ENCODE data around the gene TMEM63B. TPM values are rescaled to one million over a fixed set of nuclear protein-coding genes. Genes with fewer than 3 reads are reported as not detected.

TMEM63B gene
- total and polyA plus RNA-seq, 8 donors = 5.5 to 90.6 (median 21.5) TPM

- no peaks in the 10 kb centered on the region for H3K9me3 ChIP-seq
- peak within 1 kb of the TSS in 1 of 5 donors; percentile 88 for H3K27ac ChIP-seq
- H3K36me3 ChIP-seq = peaks cover 0 to 3% (median under 1%) of the 10 kb centered on the region in 4 donors
- 76 to 98% (median 94%) methylated on average over 3 to 5 of the region's 5 CpGs for WGBS, 5 donors
- no peak for DNase-seq
- no peak for TF ChIP-seq EP300 (IDR thresholded peaks at IDR 0.05)
- no peak for TF ChIP-seq POLR2A (IDR thresholded peaks at IDR 0.05)
- TF ChIP-seq POLR2AphosphoS5 (IDR thresholded peaks at IDR 0.05) = no peak
- intact Hi-C loops (cut with DNase I; ENCODE audit: low total_unique reads) = no loop called here
- H3K4me3 ChIP-seq = no peak within 1 kb of the TSS
- H3K27me3 ChIP-seq = peaks cover 0 to 5% (median 0%) of the 10 kb centered on the region in 3 donors
- peaks cover 10 to 44% (median 27%) of the 10 kb centered on the region in 4 donors for H3K4me1 ChIP-seq
Measured at GRCh38 chr6:44158770-44159228, 31.4 kb downstream of the TMEM63B start, which contains the start of gene CAPN11. Gene CAPN11, plus strand, starts transcription at chr6:44158820. Its CDS starts 29 bp downstream, at chr6:44158849.

- DNase-seq = no peak
- no peaks in the 10 kb centered on the region for H3K36me3 ChIP-seq
- 69 to 80% (median 76%) methylated on average over 7 to 8 of the region's 8 CpGs for WGBS, 5 donors
- H3K27ac ChIP-seq = no peak overlapping the region
- no peaks in the 10 kb centered on the region for H3K9me3 ChIP-seq
- H3K4me1 ChIP-seq = peaks cover 2 to 14% (median 7%) of the 10 kb centered on the region in 4 donors
- intact Hi-C loops (cut with DNase I; ENCODE audit: low total_unique reads) = no loop called here
- no peak overlapping the region for H3K4me3 ChIP-seq
- no peak for TF ChIP-seq POLR2AphosphoS5 (IDR thresholded peaks at IDR 0.05)
- TF ChIP-seq CTCF (IDR thresholded peaks at IDR 0.05) = no peak
- no peak for TF ChIP-seq EP300 (IDR thresholded peaks at IDR 0.05)
- no peak for TF ChIP-seq POLR2A (IDR thresholded peaks at IDR 0.05)
- peaks cover 0 to 21% (median 0%) of the 10 kb centered on the region in 3 donors for H3K27me3 ChIP-seq
Measured at GRCh38 chr6:44161997-44162338, 34.6 kb downstream of the TMEM63B start.

- peaks cover 0 to 21% (median 0%) of the 10 kb centered on the region in 3 donors for H3K27me3 ChIP-seq
- H3K27ac ChIP-seq = no peak overlapping the region
- WGBS, 5 donors = 76 to 85% (median 83%) methylated on average over 8 of the region's 8 CpGs
- H3K36me3 ChIP-seq = no peaks in the 10 kb centered on the region
- H3K4me3 ChIP-seq = no peak overlapping the region
- TF ChIP-seq POLR2A (IDR thresholded peaks at IDR 0.05) (no peak), POLR2AphosphoS5 (IDR thresholded peaks at IDR 0.05) (no peak), EP300 (IDR thresholded peaks at IDR 0.05) (no peak), CTCF (IDR thresholded peaks at IDR 0.05) (no peak)
- H3K9me3 ChIP-seq = no peaks in the 10 kb centered on the region
- peaks cover 0 to 6% (median under 1%) of the 10 kb centered on the region in 4 donors for H3K4me1 ChIP-seq
- DNase-seq = no peak
- intact Hi-C loops (cut with DNase I; ENCODE audit: low total_unique reads) = no loop called here
Measured at GRCh38 chr6:44162876-44163625, 35.7 kb downstream of the TMEM63B start.

DNA sequence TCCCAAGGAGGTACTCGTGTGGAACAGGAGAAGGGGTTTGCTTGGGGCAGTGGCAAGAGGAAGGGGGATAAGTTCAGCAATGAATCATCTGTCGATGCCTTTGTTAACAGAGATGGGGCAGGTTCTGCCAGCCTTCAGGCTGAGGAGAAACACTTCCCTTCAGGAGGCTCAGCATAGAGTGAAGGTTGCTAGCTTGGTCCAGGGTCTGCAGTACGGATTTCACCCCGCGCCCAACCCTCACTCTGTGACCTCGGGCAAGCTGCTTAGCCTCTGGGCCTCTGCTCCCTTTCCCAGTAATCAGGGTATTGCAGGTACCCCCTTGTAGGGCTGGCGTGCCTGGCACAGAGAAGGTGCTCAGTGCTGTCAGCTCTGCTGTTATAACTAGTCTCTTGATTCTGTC lies 38.8 kb downstream of the TMEM63B start:
- intact Hi-C loops (cut with DNase I; ENCODE audit: low total_unique reads) = no loop called here
- no peak for TF ChIP-seq POLR2A (IDR thresholded peaks at IDR 0.05)
- TF ChIP-seq CTCF (IDR thresholded peaks at IDR 0.05) = no peak
- no peak for TF ChIP-seq POLR2AphosphoS5 (IDR thresholded peaks at IDR 0.05)
- TF ChIP-seq EP300 (IDR thresholded peaks at IDR 0.05) = no peak
- no peak for DNase-seq
- peaks cover 0 to 11% (median 9%) of the 10 kb centered on the region in 4 donors for H3K4me1 ChIP-seq
- H3K27me3 ChIP-seq = peaks cover 0 to 21% (median 0%) of the 10 kb centered on the region in 3 donors
- H3K27ac ChIP-seq = no peak overlapping the region
- H3K36me3 ChIP-seq = no peaks in the 10 kb centered on the region
- 59 to 78% (median 71%) methylated on average over 7 of the region's 7 CpGs for WGBS, 5 donors
- no peaks in the 10 kb centered on the region for H3K9me3 ChIP-seq
- H3K4me3 ChIP-seq = no peak overlapping the region
